ENCODE data around the gene WFDC9. TPM values are rescaled to one million over a fixed set of nuclear protein-coding genes. Genes with fewer than 3 reads are reported as not detected.

WFDC9 gene
- total and polyA plus RNA-seq, 2 of the 8 experiments (the other 6 are each of a cell fraction or from before 2014, with no cell fraction given), result not detected

DNA sequence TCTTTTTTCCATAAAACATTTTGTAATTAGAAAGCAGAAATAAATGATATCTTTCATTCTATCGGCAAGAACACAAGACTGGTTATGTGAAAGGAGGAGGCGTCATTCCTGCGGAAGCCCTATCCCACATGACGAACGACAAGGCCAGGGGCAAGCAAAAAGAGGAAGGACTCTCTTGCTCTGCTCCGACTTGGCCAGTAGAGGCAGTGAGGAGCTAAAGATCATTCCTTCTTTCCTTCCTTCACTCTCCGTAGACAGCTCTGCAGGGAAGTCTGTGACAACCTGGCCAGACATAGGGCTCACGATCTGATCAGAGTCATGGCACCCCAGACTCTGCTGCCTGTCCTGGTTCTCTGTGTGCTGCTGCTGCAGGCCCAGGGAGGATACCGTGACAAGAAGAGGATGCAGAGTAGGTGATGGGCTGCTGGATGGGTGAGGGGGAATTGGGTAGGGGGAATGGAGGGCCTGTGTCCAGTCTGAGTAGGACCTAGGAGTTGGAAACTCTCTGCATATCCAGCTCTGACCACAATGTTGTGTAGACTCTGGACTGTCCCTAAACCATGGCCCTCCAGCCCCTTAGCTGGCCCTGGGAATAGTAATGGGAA lies 1.5 kb downstream of the WFDC9 start, which contains the start of gene WFDC10A:
TSS of gene WFDC10A (plus strand) at position 244 of the 605 bp plus-strand sequence. CDS start at position 319, 75 bp downstream.
- peak within 1 kb of the TSS; percentile 64; the same call in 1 of the 2 replicates for H3K18ac ChIP-seq (ENCODE audit: extremely low read depth, low read length)
- no peaks in the 10 kb centered on the region for H3K79me2 ChIP-seq (ENCODE audit: control insufficient read depth in 1 of 2, insufficient read depth in 2 of 2, low read length in 2 of 2)
- H4K5ac ChIP-seq (ENCODE audit: insufficient read length, low read depth, low read length), result no peak within 1 kb of the TSS
- H3K27ac ChIP-seq (ENCODE audit: low read depth, low read length), result no peak within 1 kb of the TSS
- H2BK5ac ChIP-seq (ENCODE audit: low read depth, low read length), result peak within 1 kb of the TSS; percentile 53; the same call in 1 of the 2 replicates
- H3K56ac ChIP-seq (replicated peaks; ENCODE audit: insufficient read length, low read depth, low read length), result no peak within 1 kb of the TSS
- H2BK20ac ChIP-seq (ENCODE audit: low read length), result peak within 1 kb of the TSS; percentile 36; the same call in 1 of the 2 replicates
- DNase-seq (ENCODE audit: low read depth in 1 of 2, low spot score in 2 of 2), result peak; percentile 33 to 65
- H3K4me1 ChIP-seq (replicated peaks in 1 of 4; ENCODE audit: control insufficient read depth in 3 of 4, insufficient read depth in 4 of 4, low read length in 3 of 4), result peaks cover 0 to 2% (median 0%) of the 10 kb centered on the region in 4 experiments; a peak in 2 of 7 replicates
- FAIRE-seq, result peak; percentile 98
- H2AFZ ChIP-seq (ENCODE audit: low read length), result peak within 1 kb of the TSS; percentile 96
- H4K91ac ChIP-seq (replicated peaks; ENCODE audit: insufficient read length, low read length), result no peak within 1 kb of the TSS
- no peaks in the 10 kb centered on the region; the same call in 1 of the 2 replicates for H3K23me2 ChIP-seq (ENCODE audit: low read depth, low read length)
- H4K8ac ChIP-seq (ENCODE audit: extremely low read depth, insufficient read depth, low read length), result no peak within 1 kb of the TSS
- H3K14ac ChIP-seq (ENCODE audit: insufficient read length), result no peak within 1 kb of the TSS
- POLR2A ChIA-PET (ENCODE audit: partially characterized antibody), result interaction anchor here (0.7 to 1.6 kb wide), 2 partner anchors 19 to 136 kb away, joined by 3 read pairs; no protein-coding TSS in a partner anchor
- no peak within 1 kb of the TSS for H3K23ac ChIP-seq (ENCODE audit: insufficient read length)
- CTCF ChIA-PET (ENCODE audit: partially characterized antibody), result interaction anchor here (0.6 to 5.5 kb wide), 31 partner anchors 9 to 834 kb away, joined by 3 to 71 read pairs (median 4); partner anchors contain the start of gene EPPIN
- no peak within 1 kb of the TSS; a peak in 1 of 7 replicates for H3K9ac ChIP-seq (replicated peaks in 1 of 4; ENCODE audit: extremely low read depth in 1 of 4, low read depth in 3 of 4, low read length in 3 of 4)
- H3K4me2 ChIP-seq (ENCODE audit: insufficient read depth in 1 of 2, low read depth in 2 of 2, low read length in 2 of 2), result peak within 1 kb of the TSS in 1 of 2 experiments; percentile 15; a peak in 2 of 4 replicates
- no peaks in the 10 kb centered on the region for H3K79me1 ChIP-seq (ENCODE audit: low read depth, low read length)
- no peaks in the 10 kb centered on the region for H3K36me3 ChIP-seq (ENCODE audit: control insufficient read depth in 2 of 4, insufficient read depth in 4 of 4, low read length in 3 of 4)
- no peak within 1 kb of the TSS for H2BK120ac ChIP-seq (replicated peaks; ENCODE audit: low read depth, low read length)
- H3K27me3 ChIP-seq (replicated peaks in 1 of 4; ENCODE audit: control insufficient read depth in 3 of 4, extremely low read depth in 1 of 4, insufficient read depth in 3 of 4, low read length in 3 of 4), result 0 out of 7 replicates have a peak, but pooled peaks cover 0 to 2% (median 0%) of the 10 kb centered on the region in 4 experiments
- WGBS, 2 experiments (ENCODE audit: extremely low coverage in 1 of 2, insufficient coverage in 1 of 2, insufficient read length in 1 of 2, insufficient replicate concordance in 2 of 2, low coverage in 1 of 2, low lambda C conversion rate in 2 of 2, missing lambda C conversion rate in 1 of 2), result 21% methylated on average over 9 of the region's 9 CpGs; no CpG with 5 or more reads in 1 of the 2 experiments
- peak within 1 kb of the TSS; percentile 72; the same call in 1 of the 2 replicates for H2BK12ac ChIP-seq (ENCODE audit: low read depth, low read length)
- H3K4me3 ChIP-seq (ENCODE audit: extremely low read depth in 1 of 4, insufficient read depth in 2 of 4, low read depth in 3 of 4, low read length in 4 of 4), result no peak within 1 kb of the TSS
- H2BK15ac ChIP-seq (ENCODE audit: low read length), result 0 out of 2 replicates have a peak within 1 kb of the TSS, but pooled peaks have one; percentile 18
- no peaks in the 10 kb centered on the region for H4K20me1 ChIP-seq (replicated peaks in 1 of 2; ENCODE audit: control insufficient read depth in 1 of 2, insufficient read depth in 2 of 2, low read length in 2 of 2)
- no peak within 1 kb of the TSS for H2AK5ac ChIP-seq (ENCODE audit: low read depth, low read length)
- no peaks in the 10 kb centered on the region for H3K9me3 ChIP-seq (ENCODE audit: insufficient read depth in 2 of 2, low read depth in 1 of 2, low read length in 1 of 2)
- H3K4ac ChIP-seq (replicated peaks; ENCODE audit: insufficient read length, low read depth, low read length), result no peak within 1 kb of the TSS
- TF ChIP-seq BCL11A (IDR thresholded peaks at IDR 0.05; ENCODE audit: low read depth in 2 of 2, low read length in 2 of 2) (no peak), ASH2L (IDR thresholded peaks at IDR 0.05; ENCODE audit: low read length) (no peak), HDAC2 (IDR thresholded peaks at IDR 0.05; ENCODE audit: borderline replicate concordance in 1 of 2, low read depth in 2 of 2, low read length in 2 of 2) (no peak), E2F6 (IDR thresholded peaks at IDR 0.05) (no peak), RXRA (IDR thresholded peaks at IDR 0.05; ENCODE audit: insufficient read depth, low read depth, low read length) (no peak), CTBP2 (IDR thresholded peaks at IDR 0.05; ENCODE audit: borderline replicate concordance, insufficient read depth, insufficient read length, low read length) (no peak), SRF (IDR thresholded peaks at IDR 0.05; ENCODE audit: low read depth, low read length) (no peak), JUND (IDR thresholded peaks at IDR 0.05; ENCODE audit: low read length) (no peak), TBP (IDR thresholded peaks at IDR 0.05; ENCODE audit: low read depth, low read length) (no peak), SIRT6 (IDR thresholded peaks at IDR 0.05; ENCODE audit: low read length) (no peak), MAX (IDR thresholded peaks at IDR 0.05) (0 out of 2 replicates have a peak, but pooled peaks have one; percentile 20)
